HEK293T (cell line): ENCODE data around the gene MYORG.

Source experiments
- CTCF ChIA-PET: fragments of 350-600 bp; formaldehyde crosslinking; extraction: SDS; loops from one replicate; lab custom pipeline; 2021; ENCODE audit warnings: antibody characterized with exemption, inconsistent platforms; lab: Yijun Ruan, JAX
- POLR2A ChIA-PET: fragments of 350-600 bp; formaldehyde crosslinking; extraction: SDS; loops from one replicate; lab custom pipeline; 2020; ENCODE audit warnings: antibody characterized with exemption, inconsistent platforms; lab: Yijun Ruan, JAX
- DNase-seq: peaks from one replicate; pipeline ENCODE4 v3.0.0; 2012; ENCODE audit warnings: mixed read lengths; ENCODE audit errors: extremely low spot score
- ARNT ChIP-seq: fragments of 450-650 bp; IDR thresholded peaks from 2 replicates; pipeline ENCODE4 v1.6.1; 2017; ENCODE audit warnings: mild to moderate bottlenecking
- BHLHE40 ChIP-seq: fragments of 450-650 bp; IDR thresholded peaks from 2 replicates; pipeline ENCODE4 v1.6.1; 2016; ENCODE audit warnings: mild to moderate bottlenecking, moderate library complexity, borderline replicate concordance
- CTBP1 ChIP-seq: fragments of 450-650 bp; IDR thresholded peaks from 2 replicates; pipeline ENCODE4 v1.6.1; 2016; ENCODE audit warnings: borderline replicate concordance
- ELF4 ChIP-seq: fragments of 450-650 bp; IDR thresholded peaks from 2 replicates; pipeline ENCODE4 v1.6.1; 2017; ENCODE audit warnings: antibody characterized with exemption
- FOXA1 ChIP-seq: fragments of 450-650 bp; IDR thresholded peaks from 2 replicates; pipeline ENCODE4 v1.6.1; 2016; ENCODE audit warnings: mild to moderate bottlenecking
- FOXK2 ChIP-seq: fragments of 450-650 bp; IDR thresholded peaks from 2 replicates; pipeline ENCODE4 v1.6.1; 2016; ENCODE audit warnings: mild to moderate bottlenecking
- FOXM1 ChIP-seq: fragments of 450-650 bp; IDR thresholded peaks from 2 replicates; pipeline ENCODE4 v1.6.1; 2017; ENCODE audit warnings: mild to moderate bottlenecking, borderline replicate concordance
- HDGF ChIP-seq: fragments of 450-650 bp; IDR thresholded peaks from 2 replicates; pipeline ENCODE4 v1.6.1; 2017; ENCODE audit warnings: antibody characterized with exemption, borderline replicate concordance
- L3MBTL2 ChIP-seq: fragments of 450-650 bp; conservative IDR thresholded peaks from 2 replicates; pipeline ENCODE4 v1.6.1; 2016; ENCODE audit warnings: mild to moderate bottlenecking
- LEF1 ChIP-seq: fragments of 450-650 bp; IDR thresholded peaks from 2 replicates; pipeline ENCODE4 v1.6.1; 2017; ENCODE audit warnings: mild to moderate bottlenecking, borderline replicate concordance
- NFRKB ChIP-seq: fragments of 450-650 bp; IDR thresholded peaks from 2 replicates; pipeline ENCODE4 v1.6.1; 2016; ENCODE audit warnings: mild to moderate bottlenecking, moderate library complexity
- PKNOX1 ChIP-seq: fragments of 450-650 bp; IDR thresholded peaks from 2 replicates; pipeline ENCODE4 v1.6.1; 2016
- SP1 ChIP-seq: fragments of 450-650 bp; IDR thresholded peaks from 2 replicates; pipeline ENCODE4 v1.6.1; 2017
- SUZ12 ChIP-seq: fragments of 450-650 bp; IDR thresholded peaks from 2 replicates; pipeline ENCODE4 v1.6.1; 2016; ENCODE audit warnings: mild to moderate bottlenecking
- TARDBP ChIP-seq: fragments of 450-650 bp; IDR thresholded peaks from 2 replicates; pipeline ENCODE4 v1.6.1; 2016
- ZNF384 ChIP-seq: fragments of 450-650 bp; IDR thresholded peaks from 2 replicates; pipeline ENCODE4 v1.6.1; 2016

MYORG gene

GRCh38 chr9:34383904-34384303 is 7.2 kb upstream of the MYORG start:
- CTCF ChIA-PET: no interaction called here

GRCh38 chr9:34382879-34383278 is 6.2 kb upstream of the MYORG start:
- CTCF ChIA-PET: no interaction called here
- no peak for DNase-seq
- POLR2A ChIA-PET: no interaction called here
- TF ChIP-seq CTBP1 (no peak), TARDBP (no peak), FOXM1 (no peak), ELF4 (no peak), SUZ12 (no peak), LEF1 (no peak), ARNT (no peak), FOXA1 (no peak), NFRKB (no peak), HDGF (no peak), FOXK2 (no peak), BHLHE40 (no peak), L3MBTL2 (no peak), ZNF384 (no peak), PKNOX1 (no peak), SP1 (no peak)

More at GRCh38 chr9:34383904-34384303, 7.2 kb upstream of the MYORG start:
- POLR2A ChIA-PET: no interaction called here
- no peak for DNase-seq
- TF ChIP-seq ELF4 (no peak), TARDBP (no peak), PKNOX1 (no peak)

GRCh38 chr9:34382054-34382453 is 5.4 kb upstream of the MYORG start:
- POLR2A ChIA-PET: no interaction called here
- TF ChIP-seq CTBP1 (no peak), ARNT (no peak), NFRKB (no peak), HDGF (no peak), FOXA1 (no peak), ZNF384 (no peak), BHLHE40 (no peak), TARDBP (no peak), FOXM1 (no peak), ELF4 (no peak), SP1 (no peak), LEF1 (no peak)
- CTCF ChIA-PET: no interaction called here
- DNase-seq: no peak

GRCh38 chr9:34381323-34381722 is 4.6 kb upstream of the MYORG start:
- DNase-seq: no peak
- TF ChIP-seq TARDBP: no peak
- no peak for TF ChIP-seq NFRKB
- TF ChIP-seq ZNF384: no peak
- no peak for TF ChIP-seq BHLHE40
- POLR2A ChIA-PET: no interaction called here
- CTCF ChIA-PET: no interaction called here

GRCh38 chr9:34380511-34381315 is 4.0 kb upstream of the MYORG start:
- CTCF ChIA-PET: interaction anchor here (0.6 kb wide), 2 partner anchors 47 to 174 kb away, joined by 3 read pairs; no protein-coding TSS in a partner anchor
- TF ChIP-seq LEF1 (no peak), NFRKB (no peak), ZNF384 (no peak), SP1 (no peak), SUZ12 (no peak), FOXK2 (no peak), L3MBTL2 (no peak), HDGF (no peak), FOXA1 (no peak), CTBP1 (no peak), ELF4 (no peak), BHLHE40 (no peak)
- POLR2A ChIA-PET: no interaction called here
- no peak for DNase-seq

- no peak for DNase-seq
- POLR2A ChIA-PET: no interaction called here
- CTCF ChIA-PET: interaction anchor here (0.6 to 1.5 kb wide), 3 partner anchors 9 to 173 kb away, joined by 3 to 6 read pairs (median 3); no protein-coding TSS in a partner anchor
- TF ChIP-seq ELF4: no peak
- TF ChIP-seq PKNOX1: no peak
- TF ChIP-seq FOXA1: no peak
- no peak for TF ChIP-seq SP1
Observed at GRCh38 chr9:34380034-34380510, 3.4 kb upstream of the MYORG start.
